Activated CD4-positive, alpha-beta T cell treated with anti-CD3 and anti-CD28 coated beads for 1 hour (primary cell): ENCODE results near the gene COA6.

Experiments used
- DNase-seq: peaks from one replicate; pipeline ENCODE4 v3.0.0-alpha.2; 2020

COA6 gene

GRCh38 chr1:234373064-234373958, at the start of gene COA6:
Gene COA6 (plus strand): TSS chr1:234373456. CDS start chr1:234373467, 11 bp downstream.
- DNase-seq, result peak; percentile 83

- no peak for DNase-seq
Measured at GRCh38 chr1:234324821-234325220, 48.4 kb upstream of the COA6 start.

GRCh38 chr1:234325878-234326496, 47.3 kb upstream of the COA6 start:
- no peak for DNase-seq

GRCh38 chr1:234326497-234327366, 46.5 kb upstream of the COA6 start:
- peak; percentile 54 for DNase-seq

GRCh38 chr1:234327577-234328164, 45.6 kb upstream of the COA6 start:
- DNase-seq, result no peak

- DNase-seq, result no peak
Measured at GRCh38 chr1:234330843-234331215, 42.4 kb upstream of the COA6 start.

GRCh38 chr1:234331507-234331906, 41.7 kb upstream of the COA6 start:
- no peak for DNase-seq

- DNase-seq, result no peak
Measured at GRCh38 chr1:234336359-234336758, 36.9 kb upstream of the COA6 start.

GRCh38 chr1:234337233-234337632, 36.0 kb upstream of the COA6 start:
- DNase-seq, result no peak

- no peak for DNase-seq
Measured at GRCh38 chr1:234340528-234340927, 32.7 kb upstream of the COA6 start.

GRCh38 chr1:234342774-234343173, 30.5 kb upstream of the COA6 start:
- DNase-seq, result no peak

GRCh38 chr1:234345237-234345636, 28.0 kb upstream of the COA6 start:
- no peak for DNase-seq

- no peak for DNase-seq
Measured at GRCh38 chr1:234348964-234349363, 24.3 kb upstream of the COA6 start.

- DNase-seq, result no peak
Measured at GRCh38 chr1:234355782-234356510, 17.3 kb upstream of the COA6 start.

- DNase-seq, result peak; percentile 38
Measured at GRCh38 chr1:234356615-234357269, 16.5 kb upstream of the COA6 start.

- no peak for DNase-seq
Measured at GRCh38 chr1:234357831-234358230, 15.4 kb upstream of the COA6 start.

- DNase-seq, result no peak
Measured at GRCh38 chr1:234361102-234361603, 12.1 kb upstream of the COA6 start.

GRCh38 chr1:234362558-234362957, 10.7 kb upstream of the COA6 start:
- no peak for DNase-seq

GRCh38 chr1:234368320-234369032, 4.8 kb upstream of the COA6 start:
- no peak for DNase-seq

- no peak for DNase-seq
Measured at GRCh38 chr1:234369033-234369430, 4.2 kb upstream of the COA6 start.

- no peak for DNase-seq
Measured at GRCh38 chr1:234369784-234370183, 3.5 kb upstream of the COA6 start.
